ENCODE results near the gene HOXD10.

DNA sequence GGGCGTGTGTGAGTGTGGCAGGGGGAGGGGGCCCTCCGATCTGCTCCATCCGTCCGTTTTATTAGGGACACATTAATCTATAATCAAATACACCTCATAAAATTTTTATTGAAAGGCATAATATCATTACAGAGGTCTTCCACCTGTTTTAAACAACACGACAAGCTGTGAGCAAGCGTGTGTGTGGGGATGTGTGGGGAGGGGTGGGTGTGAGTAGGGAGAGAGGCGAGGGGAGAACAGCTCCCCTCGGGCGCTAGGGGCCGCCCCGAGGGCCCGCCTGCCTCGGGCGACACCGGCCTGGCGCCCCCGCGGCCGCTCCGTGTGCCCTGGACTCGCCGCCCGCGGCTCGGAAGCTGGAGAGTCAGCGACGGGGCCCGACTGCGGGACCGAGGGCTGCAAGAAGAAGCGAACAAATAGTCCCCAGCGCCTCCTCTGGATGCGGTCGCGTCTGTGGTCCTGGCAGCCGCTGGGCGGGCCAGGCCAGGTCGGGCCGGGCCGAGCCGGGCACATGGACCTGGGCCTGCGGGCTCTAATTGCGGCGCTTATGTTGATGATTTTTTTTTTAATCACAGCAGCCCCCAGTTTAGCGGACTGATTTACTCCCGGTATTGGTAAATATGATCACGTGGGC is 5.6 kb downstream of the HOXD10 start:
- no peak for TF ChIP-seq CTCF (IDR thresholded peaks at IDR 0.05; ENCODE audit: insufficient read depth, low read length)
- TF ChIP-seq SPI1 (IDR thresholded peaks at IDR 0.05; ENCODE audit: borderline replicate concordance, low read depth) = no peak
- no peak for TF ChIP-seq POLR2AphosphoS5 (IDR thresholded peaks at IDR 0.05; ENCODE audit: low read depth)

Measured in HL-60 (cell line).